K562 (cell line): ENCODE results near the gene ATP1A3. TPM values are rescaled to one million over a fixed set of nuclear protein-coding genes. Genes with fewer than 3 reads are reported as not detected.

Source experiments
- ARID4B ChIP-seq: sonication (generic); formaldehyde crosslinking; IDR thresholded peaks from 2 replicates; pipeline ENCODE4 v1.8.0; 2022; ENCODE audit warnings: mild to moderate bottlenecking, missing genetic modification reagents
- ATF3 ChIP-seq, 2 experiments: fragments of 450-650 bp in 1 of 2; sonication (generic) in 1 of 2; formaldehyde crosslinking in 1 of 2; IDR thresholded peaks in 1 of 2; conservative IDR thresholded peaks in 1 of 2; 2 replicates each; pipeline versions ENCODE4 v1.6.1 to v1.8.1; 2016 to 2023; ENCODE audit warnings: mild to moderate bottlenecking in 2 of 2, moderate library complexity in 2 of 2, inconsistent platforms in 1 of 2, missing genetic modification reagents in 1 of 2
- BCOR ChIP-seq: fragments of 450-650 bp; IDR thresholded peaks from 2 replicates; pipeline ENCODE4 v1.6.1; 2016
- CBX5 ChIP-seq: IDR thresholded peaks from 2 replicates; pipeline ENCODE4 v1.6.1; 2014; ENCODE audit warnings: low read depth, borderline replicate concordance
- CCAR2 ChIP-seq: fragments of 200-400 bp; formaldehyde crosslinking; IDR thresholded peaks from 2 replicates; pipeline ENCODE4 v1.6.1; 2017; ENCODE audit warnings: mild to moderate bottlenecking, low read depth, low read length
- DIDO1 ChIP-seq: fragments of 450-650 bp; IDR thresholded peaks from 2 replicates; pipeline ENCODE4 v1.6.1; 2016; ENCODE audit warnings: low read depth, missing biosample characterization, missing genetic modification characterization
- EHMT2 ChIP-seq: fragments of 450-650 bp; IDR thresholded peaks from 2 replicates; pipeline ENCODE4 v1.6.1; 2018; ENCODE audit warnings: antibody characterized with exemption
- ETV5 ChIP-seq: sonication (generic); formaldehyde crosslinking; IDR thresholded peaks from 2 replicates; pipeline ENCODE4 v1.4.0; 2020; ENCODE audit warnings: low read depth, mild to moderate bottlenecking, missing genetic modification reagents
- GTF2F1 ChIP-seq: IDR thresholded peaks from 2 replicates; pipeline ENCODE4 v1.6.1; 2011; ENCODE audit warnings: low read depth, low read length, improper control_type of control experiment
- MAFK ChIP-seq: IDR thresholded peaks from 2 replicates; pipeline ENCODE4 v1.6.1; 2011; ENCODE audit warnings: low read length, improper control_type of control experiment
- MIER1 ChIP-seq: fragments of 450-650 bp; IDR thresholded peaks from 2 replicates; pipeline ENCODE4 v1.6.1; 2016; ENCODE audit warnings: antibody characterized with exemption, mild to moderate bottlenecking, low read depth
- MTA2 ChIP-seq: fragments of 450-650 bp; IDR thresholded peaks from 2 replicates; pipeline ENCODE4 v1.6.1; 2016; ENCODE audit warnings: low read depth
- NFATC3 ChIP-seq: fragments of 450-650 bp; IDR thresholded peaks from 2 replicates; pipeline ENCODE4 v1.6.1; 2017; ENCODE audit warnings: mild to moderate bottlenecking
- NFIC ChIP-seq: fragments of 450-650 bp; IDR thresholded peaks from 2 replicates; pipeline ENCODE4 v1.6.1; 2017; ENCODE audit warnings: mild to moderate bottlenecking, inconsistent platforms
- NFYB ChIP-seq: IDR thresholded peaks from 2 replicates; pipeline ENCODE4 v1.6.1; 2011; ENCODE audit warnings: mild to moderate bottlenecking, moderate library complexity; ENCODE audit not compliant: insufficient read length; ENCODE audit errors: extremely low read depth
- SRSF3 ChIP-seq: fragments of 200-400 bp; formaldehyde crosslinking; IDR thresholded peaks from 2 replicates; pipeline ENCODE4 v1.6.1; 2016; ENCODE audit warnings: mild to moderate bottlenecking, low read length, moderate library complexity; ENCODE audit not compliant: insufficient read depth
- UBTF ChIP-seq, 2 experiments: IDR thresholded peaks; 2 replicates each; pipeline ENCODE4 v1.6.1; 2012; ENCODE audit warnings: improper control_type of control experiment in 2 of 2, low read depth in 2 of 2, low read length in 2 of 2, borderline replicate concordance in 1 of 2
- polyA plus RNA-seq, 8 experiments: library from polyadenylated mRNA; depleted of rRNA in 4 of 8; stranded (reverse) in 5 of 8; unstranded in 3 of 8; fragments of >200 nt; fragmentation: Nextera tagmentation in 2 of 8; fragmentation: Illumina TruSeq in 1 of 8; extraction: Ambion mirVana in 2 of 8; extraction: Trizol in 1 of 8; gene quantifications; 2 replicates each; pipeline versions ENCODE4 v1.2.1 to v1.2.3, GENCODE V29; 2011 to 2014; ENCODE audit warnings: inconsistent platforms in 1 of 8, missing spikeins in 1 of 8
- total RNA-seq, 7 experiments: library from RNA; depleted of rRNA in 6 of 7; stranded (reverse); fragments of >200 nt in 6 of 7; fragmentation: Illumina TruSeq in 2 of 7; extraction: Trizol in 2 of 7; gene quantifications; 2 replicates each; pipeline versions ENCODE4 v1.2.1 to v1.2.3, GENCODE V29; 2011 to 2021; ENCODE audit warnings: low replicate concordance in 1 of 7
- TF ChIP-seq, protein P1 (sequence below), 3 experiments: IDR thresholded peaks in 2 of 3; conservative IDR thresholded peaks in 1 of 3; 2 replicates each; pipeline ENCODE4 v1.5.1; 2011 to 2012; ENCODE audit warnings: low read length in 3 of 3, mild to moderate bottlenecking in 3 of 3, control low read depth in 2 of 3, improper control_type of control experiment in 1 of 3, inconsistent platforms in 1 of 3, low read depth in 1 of 3, mixed read lengths in 1 of 3, moderate library complexity in 1 of 3; ENCODE audit not compliant: insufficient read depth in 2 of 3

ATP1A3 gene
- total and polyA plus RNA-seq, 9 of the 15 experiments (the other 6 are each of a cell fraction or from before 2014, with no cell fraction given) = 0.03 to 1.0 (median 0.17) TPM; not detected in 3

DNA sequence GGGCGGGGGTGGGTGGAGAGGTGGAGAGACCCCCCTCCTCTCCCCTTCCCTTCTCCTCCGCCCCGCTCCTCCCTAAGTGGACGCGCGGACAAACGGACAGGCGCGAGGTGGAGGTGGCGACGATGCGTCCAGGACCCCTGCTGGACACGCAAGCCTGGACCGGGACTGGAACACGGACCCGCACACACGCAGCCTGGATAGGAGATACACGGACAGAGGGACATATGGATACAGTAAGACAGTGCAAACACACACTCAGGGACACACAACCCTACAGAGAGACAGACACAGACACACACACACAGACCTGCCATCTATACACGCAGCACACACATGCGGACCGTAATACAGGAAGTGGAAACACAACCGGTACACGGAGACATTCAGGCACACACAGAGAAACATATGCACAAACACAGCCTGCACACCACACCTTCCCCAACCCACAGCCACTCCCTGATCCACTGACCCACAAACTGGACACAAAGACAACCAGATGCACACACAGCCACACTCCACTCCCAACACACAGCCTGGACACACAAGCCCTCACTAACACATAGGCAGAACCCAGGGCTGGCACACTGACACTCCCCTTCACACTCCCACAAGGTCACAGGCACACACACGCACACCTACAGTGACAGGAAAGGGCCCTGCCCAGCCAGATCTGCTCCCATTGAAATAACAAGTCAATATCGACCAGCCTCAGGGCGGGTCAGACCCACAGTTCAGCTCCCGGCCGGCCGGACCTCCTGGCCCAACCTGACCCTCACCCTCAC, 65.1 kb downstream of the ATP1A3 start (continued):
- TF ChIP-seq ARID4B (CRISPR knock-in tag) (peak; percentile 74), MIER1 (peak; percentile 69; the same call in 1 of the 2 replicates), BCOR (peak; percentile 88), CCAR2 (no peak), NFIC (peak; percentile 27; the same call in 1 of the 2 replicates), NFATC3 (no peak), ETV5 (CRISPR knock-in tag) (no peak), GTF2F1 (0 out of 2 replicates have a peak, but pooled peaks have one; percentile 23), DIDO1 (tag) (peak; percentile 21; the same call in 1 of the 2 replicates), UBTF (IDR thresholded peaks at IDR 0.05; ENCODE audit: borderline replicate concordance in 1 of 2, low read depth in 2 of 2, low read length in 2 of 2) (no peak), ATF3 (IDR thresholded peaks at IDR 0.05) (no peak), ATF3 (CRISPR knock-in tag; conservative IDR thresholded peaks at IDR 0.05) (no peak), MTA2 (peak; percentile 35), SRSF3 (no peak), EHMT2 (0 out of 2 replicates have a peak, but pooled peaks have one; percentile 41), CBX5 (peak; percentile 23; the same call in 1 of the 2 replicates), MAFK (0 out of 2 replicates have a peak, but pooled peaks have one; percentile 5), NFYB (no peak)
- TF ChIP-seq, protein P1, sequence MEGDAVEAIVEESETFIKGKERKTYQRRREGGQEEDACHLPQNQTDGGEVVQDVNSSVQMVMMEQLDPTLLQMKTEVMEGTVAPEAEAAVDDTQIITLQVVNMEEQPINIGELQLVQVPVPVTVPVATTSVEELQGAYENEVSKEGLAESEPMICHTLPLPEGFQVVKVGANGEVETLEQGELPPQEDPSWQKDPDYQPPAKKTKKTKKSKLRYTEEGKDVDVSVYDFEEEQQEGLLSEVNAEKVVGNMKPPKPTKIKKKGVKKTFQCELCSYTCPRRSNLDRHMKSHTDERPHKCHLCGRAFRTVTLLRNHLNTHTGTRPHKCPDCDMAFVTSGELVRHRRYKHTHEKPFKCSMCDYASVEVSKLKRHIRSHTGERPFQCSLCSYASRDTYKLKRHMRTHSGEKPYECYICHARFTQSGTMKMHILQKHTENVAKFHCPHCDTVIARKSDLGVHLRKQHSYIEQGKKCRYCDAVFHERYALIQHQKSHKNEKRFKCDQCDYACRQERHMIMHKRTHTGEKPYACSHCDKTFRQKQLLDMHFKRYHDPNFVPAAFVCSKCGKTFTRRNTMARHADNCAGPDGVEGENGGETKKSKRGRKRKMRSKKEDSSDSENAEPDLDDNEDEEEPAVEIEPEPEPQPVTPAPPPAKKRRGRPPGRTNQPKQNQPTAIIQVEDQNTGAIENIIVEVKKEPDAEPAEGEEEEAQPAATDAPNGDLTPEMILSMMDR (IDR thresholded peaks at IDR 0.05 in 2 of 3, conservative IDR thresholded peaks at IDR 0.05 in 1 of 3; ENCODE audit: insufficient read depth in 2 of 3, low read depth in 1 of 3, low read length in 3 of 3) = peak in 1 of 3 experiments; percentile 2; a peak in 1 of 6 replicates
